Measurements from ENCODE around the gene ELMO1.

ELMO1 gene, protein sequence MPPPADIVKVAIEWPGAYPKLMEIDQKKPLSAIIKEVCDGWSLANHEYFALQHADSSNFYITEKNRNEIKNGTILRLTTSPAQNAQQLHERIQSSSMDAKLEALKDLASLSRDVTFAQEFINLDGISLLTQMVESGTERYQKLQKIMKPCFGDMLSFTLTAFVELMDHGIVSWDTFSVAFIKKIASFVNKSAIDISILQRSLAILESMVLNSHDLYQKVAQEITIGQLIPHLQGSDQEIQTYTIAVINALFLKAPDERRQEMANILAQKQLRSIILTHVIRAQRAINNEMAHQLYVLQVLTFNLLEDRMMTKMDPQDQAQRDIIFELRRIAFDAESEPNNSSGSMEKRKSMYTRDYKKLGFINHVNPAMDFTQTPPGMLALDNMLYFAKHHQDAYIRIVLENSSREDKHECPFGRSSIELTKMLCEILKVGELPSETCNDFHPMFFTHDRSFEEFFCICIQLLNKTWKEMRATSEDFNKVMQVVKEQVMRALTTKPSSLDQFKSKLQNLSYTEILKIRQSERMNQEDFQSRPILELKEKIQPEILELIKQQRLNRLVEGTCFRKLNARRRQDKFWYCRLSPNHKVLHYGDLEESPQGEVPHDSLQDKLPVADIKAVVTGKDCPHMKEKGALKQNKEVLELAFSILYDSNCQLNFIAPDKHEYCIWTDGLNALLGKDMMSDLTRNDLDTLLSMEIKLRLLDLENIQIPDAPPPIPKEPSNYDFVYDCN

DNA sequence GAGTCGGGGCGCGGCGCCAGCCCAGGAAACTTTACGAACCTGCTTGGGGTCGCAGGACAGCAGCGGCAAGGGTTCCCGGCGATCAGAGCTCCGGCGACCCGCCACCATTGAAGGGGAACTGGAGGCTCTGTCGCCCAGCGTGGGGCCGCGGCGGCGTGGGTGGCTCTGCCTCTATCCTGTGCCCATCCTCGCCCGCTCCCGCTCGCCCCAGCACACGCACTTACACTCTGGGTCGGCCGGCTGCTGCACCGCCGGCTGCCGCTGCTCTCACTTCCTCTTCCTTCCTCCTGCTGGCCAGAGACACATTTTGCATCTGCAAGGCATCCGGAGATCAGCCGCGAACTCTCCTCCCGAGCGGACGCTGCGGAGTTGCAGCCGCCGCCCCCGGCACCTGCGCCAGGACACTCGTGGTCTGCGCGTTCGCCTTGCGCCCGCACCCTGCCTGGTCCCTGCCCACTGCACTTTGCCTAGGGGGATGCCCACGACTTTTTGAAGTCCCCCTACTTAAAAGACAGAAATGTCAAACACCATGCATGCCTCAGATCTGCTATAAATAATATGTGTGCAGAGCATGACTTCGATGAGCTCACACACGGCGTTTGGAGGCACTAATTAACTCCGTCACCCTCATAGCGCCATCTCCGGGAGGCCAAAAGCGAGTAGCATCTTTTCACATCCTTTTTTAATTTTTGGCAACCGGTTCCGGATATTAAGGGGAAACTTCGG lies at the start of gene ELMO1:
ELMO1 (minus strand) TSS at position 229 of the 726 bp plus-strand sequence. CDS start 106,174 bp downstream, outside the sequence.
- in situ Hi-C loops (cut with HindIII; ENCODE audit: low pct_unique_long_range_greater_than_20kb, low sequenced_read_pairs) = no loop called here
- DNase-seq (ENCODE audit: low read depth in 1 of 2, low spot score in 1 of 2) = peak; percentile 47 to 63
- TF ChIP-seq JUND (IDR thresholded peaks at IDR 0.05; ENCODE audit: low read depth) = no peak

DNA sequence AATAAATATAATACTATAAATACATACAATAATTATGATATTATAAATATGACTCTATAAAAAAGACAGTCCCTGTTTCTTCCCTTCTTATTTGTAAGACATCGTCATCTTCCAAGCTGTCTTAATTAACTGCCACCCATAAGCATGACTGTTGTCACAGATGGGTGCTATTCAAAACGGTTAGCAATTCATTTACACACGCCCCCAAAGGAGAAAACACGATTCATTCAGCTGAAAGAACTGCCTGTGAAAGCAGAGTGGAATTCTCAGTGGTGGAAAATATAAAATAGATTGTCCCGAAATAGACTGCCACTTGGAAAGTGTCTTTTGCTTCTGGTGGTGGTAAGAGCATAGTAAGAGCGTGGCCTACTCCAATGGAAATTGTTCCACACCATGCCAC lies 48.9 kb upstream of the ELMO1 start:
- no peak for TF ChIP-seq JUND (IDR thresholded peaks at IDR 0.05; ENCODE audit: low read depth)
- in situ Hi-C loops (cut with HindIII; ENCODE audit: low pct_unique_long_range_greater_than_20kb, low sequenced_read_pairs) = no loop called here
- DNase-seq (ENCODE audit: low read depth in 1 of 2, low spot score in 1 of 2) = no peak

DNA sequence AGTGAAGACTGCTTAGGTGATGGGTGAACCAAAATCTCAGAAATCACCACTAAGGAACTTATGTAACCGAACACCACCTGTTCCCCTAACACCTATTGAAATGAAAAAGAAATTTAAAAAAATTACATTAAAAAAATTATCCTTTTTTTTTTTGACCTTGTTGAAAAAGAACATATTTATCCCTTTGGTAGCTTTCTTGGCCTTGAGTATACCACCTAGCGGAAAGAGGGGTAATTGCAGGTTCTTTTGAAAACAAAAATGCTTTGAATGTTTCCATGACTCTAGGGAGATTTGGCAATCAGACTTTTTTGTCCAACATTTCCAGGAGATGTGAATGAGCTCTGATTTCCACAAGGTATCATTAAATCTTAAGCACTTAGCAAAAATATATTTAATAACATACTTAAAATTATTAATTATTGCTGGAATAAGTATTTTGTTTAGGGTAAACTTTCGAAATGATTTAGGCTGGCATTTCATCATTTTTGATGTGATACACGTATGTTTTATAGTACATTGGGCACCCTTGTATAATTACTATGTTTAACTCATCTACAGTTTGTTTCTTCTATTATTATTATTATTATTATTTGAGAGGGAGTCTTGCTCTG lies 47.0 kb upstream of the ELMO1 start:
- DNase-seq (ENCODE audit: low read depth in 1 of 2, low spot score in 1 of 2) = peak in 1 of 2 experiments; percentile 54

DNA sequence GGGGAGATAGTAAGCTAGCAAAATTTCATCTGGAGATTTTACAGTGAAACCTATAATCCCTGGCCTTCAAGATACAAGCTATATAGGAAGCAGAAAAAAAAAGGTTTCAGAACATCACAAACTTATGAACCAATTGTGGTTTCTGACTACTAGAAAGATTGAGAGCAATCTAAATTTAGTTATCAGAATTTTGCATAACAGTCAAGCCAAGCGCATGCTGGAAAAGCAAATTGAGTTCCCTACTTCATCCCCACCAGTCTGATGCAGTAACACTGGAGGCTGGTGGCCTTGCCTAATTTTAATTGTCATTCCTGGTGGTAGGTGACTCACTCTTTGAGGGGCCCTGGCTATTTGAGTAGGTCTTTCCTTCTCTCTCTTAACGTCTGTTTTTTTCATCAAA lies 46.3 kb upstream of the ELMO1 start:
- no peak for DNase-seq (ENCODE audit: low read depth in 1 of 2, low spot score in 1 of 2)
- no peak for TF ChIP-seq JUND (IDR thresholded peaks at IDR 0.05; ENCODE audit: low read depth)
- in situ Hi-C loops (cut with HindIII; ENCODE audit: low pct_unique_long_range_greater_than_20kb, low sequenced_read_pairs) = no loop called here

More for the DNA sequence above, 47.0 kb upstream of the ELMO1 start:
- in situ Hi-C loops (cut with HindIII; ENCODE audit: low pct_unique_long_range_greater_than_20kb, low sequenced_read_pairs) = no loop called here
- no peak for TF ChIP-seq JUND (IDR thresholded peaks at IDR 0.05; ENCODE audit: low read depth)

DNA sequence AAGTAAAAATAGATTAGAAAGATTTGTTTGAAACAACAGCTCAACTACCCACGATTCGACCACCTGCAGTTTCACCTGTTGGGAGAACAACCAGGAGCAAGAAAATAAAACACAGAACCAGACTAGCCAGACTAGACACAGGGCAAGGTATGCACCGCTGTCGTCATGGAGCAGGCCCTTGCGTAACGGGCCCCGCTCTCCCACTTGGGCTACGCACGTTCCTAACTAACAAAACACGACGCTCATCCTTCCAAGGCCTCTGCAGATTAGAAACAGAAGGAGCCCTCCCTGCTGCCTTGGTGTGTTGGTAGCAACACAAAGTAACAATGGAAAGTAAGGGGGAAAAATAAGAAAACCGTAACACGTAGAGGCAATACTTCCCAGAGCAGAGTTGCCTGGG lies 45.1 kb upstream of the ELMO1 start:
- in situ Hi-C loops (cut with HindIII; ENCODE audit: low pct_unique_long_range_greater_than_20kb, low sequenced_read_pairs) = no loop called here
- no peak for TF ChIP-seq JUND (IDR thresholded peaks at IDR 0.05; ENCODE audit: low read depth)
- DNase-seq (ENCODE audit: low read depth in 1 of 2, low spot score in 1 of 2) = peak in 1 of 2 experiments; percentile 22

DNA sequence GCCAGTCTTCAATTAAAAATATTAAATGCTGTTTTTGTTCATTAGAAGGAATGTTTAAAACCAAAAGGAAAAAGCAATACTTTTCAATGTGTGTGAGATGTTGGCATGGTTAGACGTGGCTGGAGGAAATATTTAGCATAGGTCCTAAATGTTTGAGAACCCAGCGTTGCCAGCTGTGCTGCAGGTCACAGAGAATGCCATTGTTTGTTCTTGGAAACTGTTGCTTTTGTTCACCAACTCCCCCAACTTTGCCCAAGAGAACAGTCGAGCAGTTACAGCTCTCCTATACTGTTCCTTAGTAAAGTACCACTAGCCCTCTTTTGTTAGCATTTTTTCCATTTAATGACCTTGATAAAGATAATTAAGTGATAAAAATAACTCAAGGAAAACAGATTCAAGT lies 44.5 kb upstream of the ELMO1 start:
- DNase-seq (ENCODE audit: low read depth in 1 of 2, low spot score in 1 of 2) = no peak
- no peak for TF ChIP-seq JUND (IDR thresholded peaks at IDR 0.05; ENCODE audit: low read depth)
- in situ Hi-C loops (cut with HindIII; ENCODE audit: low pct_unique_long_range_greater_than_20kb, low sequenced_read_pairs) = no loop called here

DNA sequence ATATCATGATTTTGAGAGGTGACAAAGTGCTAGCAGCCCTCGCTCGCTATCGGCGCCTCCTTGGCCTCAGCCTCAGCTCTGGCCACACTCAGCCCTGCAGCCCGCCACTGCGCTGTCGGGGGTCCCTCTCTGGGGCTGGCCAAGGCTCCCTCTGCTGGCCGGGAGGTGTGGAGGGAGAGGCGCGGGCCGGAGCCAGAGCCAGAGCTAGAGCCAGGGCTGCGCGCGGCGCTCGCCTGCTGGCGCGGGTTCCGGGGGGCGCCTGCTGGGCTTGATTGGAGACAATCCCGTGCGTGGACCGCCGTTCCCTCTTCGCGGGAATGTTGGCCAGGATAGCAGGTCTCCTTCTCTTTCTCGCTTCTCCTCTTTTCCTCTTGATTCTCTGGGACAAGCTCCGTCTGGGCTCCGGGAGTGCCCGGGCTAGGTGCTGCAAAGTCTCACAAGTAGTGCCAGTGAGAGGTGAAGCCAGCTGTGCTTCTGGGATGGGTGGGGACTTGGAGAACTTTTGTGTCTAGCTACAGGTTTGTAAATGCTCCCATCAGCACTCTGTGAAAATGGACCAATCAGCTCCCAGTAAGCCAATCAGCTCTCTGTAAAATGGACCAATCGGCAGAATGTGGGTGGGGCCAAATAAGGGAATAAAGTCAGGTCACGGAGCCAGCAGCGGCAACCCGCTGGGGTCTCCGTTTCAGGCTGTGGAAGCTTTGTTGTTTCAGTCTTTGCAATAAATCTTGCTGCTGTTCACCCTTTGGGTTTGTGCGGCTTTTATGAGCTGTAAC lies 43.4 kb upstream of the ELMO1 start:
- peak in 1 of 2 experiments; percentile 25 for DNase-seq (ENCODE audit: low read depth in 1 of 2, low spot score in 1 of 2)
- in situ Hi-C loops (cut with HindIII; ENCODE audit: low pct_unique_long_range_greater_than_20kb, low sequenced_read_pairs) = no loop called here
- no peak for TF ChIP-seq JUND (IDR thresholded peaks at IDR 0.05; ENCODE audit: low read depth)

DNA sequence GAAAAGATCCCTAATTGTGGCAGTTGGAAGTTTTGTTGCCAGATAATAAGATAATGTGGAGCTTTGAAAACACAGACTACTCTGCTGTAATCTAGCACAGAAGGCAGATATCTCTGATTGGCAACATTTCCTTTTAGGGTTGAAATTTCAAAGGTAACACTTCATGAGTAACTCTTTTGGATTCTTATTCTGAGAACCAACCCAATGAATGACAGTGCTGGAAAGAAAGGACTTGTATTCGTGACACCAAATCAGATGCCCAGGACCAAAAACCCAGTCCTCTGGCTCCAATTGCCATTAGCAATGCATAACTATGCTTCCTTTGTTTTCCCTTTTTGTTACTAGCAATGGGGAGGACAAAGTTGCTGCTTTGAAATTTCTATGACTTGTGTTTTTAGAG lies 41.0 kb upstream of the ELMO1 start:
- no peak for DNase-seq (ENCODE audit: low read depth in 1 of 2, low spot score in 1 of 2)
- in situ Hi-C loops (cut with HindIII; ENCODE audit: low pct_unique_long_range_greater_than_20kb, low sequenced_read_pairs) = no loop called here
- TF ChIP-seq JUND (IDR thresholded peaks at IDR 0.05; ENCODE audit: low read depth) = no peak

DNA sequence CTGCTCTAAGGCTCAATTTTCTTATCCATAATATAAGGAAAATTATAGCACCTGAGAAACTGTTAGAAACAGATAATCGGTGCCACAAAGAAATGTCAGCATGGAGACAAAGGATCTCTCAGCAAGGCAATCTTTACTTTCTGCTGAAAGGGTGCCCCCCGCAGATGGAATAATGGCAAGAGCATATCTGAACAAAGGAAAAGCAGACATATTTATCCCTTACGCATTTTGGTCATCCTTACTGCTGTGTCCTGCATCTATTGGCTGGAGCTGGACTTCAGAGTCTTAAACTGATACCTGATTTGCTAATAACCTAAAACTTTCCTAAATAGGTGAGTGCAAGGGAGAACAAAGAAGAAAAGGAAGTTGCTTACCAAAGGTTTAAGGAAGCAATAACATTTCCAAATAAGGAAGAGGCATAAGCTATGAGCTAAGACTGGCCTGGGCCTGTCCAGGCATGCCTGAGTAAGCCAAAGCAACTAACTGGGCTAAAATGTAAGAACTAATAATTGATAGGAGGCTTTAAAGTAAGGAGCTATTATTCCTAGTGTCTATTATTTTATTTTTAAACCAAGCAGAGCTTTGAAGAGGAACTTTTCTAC lies 39.6 kb upstream of the ELMO1 start:
- DNase-seq (ENCODE audit: low read depth in 1 of 2, low spot score in 1 of 2) = no peak

DNA sequence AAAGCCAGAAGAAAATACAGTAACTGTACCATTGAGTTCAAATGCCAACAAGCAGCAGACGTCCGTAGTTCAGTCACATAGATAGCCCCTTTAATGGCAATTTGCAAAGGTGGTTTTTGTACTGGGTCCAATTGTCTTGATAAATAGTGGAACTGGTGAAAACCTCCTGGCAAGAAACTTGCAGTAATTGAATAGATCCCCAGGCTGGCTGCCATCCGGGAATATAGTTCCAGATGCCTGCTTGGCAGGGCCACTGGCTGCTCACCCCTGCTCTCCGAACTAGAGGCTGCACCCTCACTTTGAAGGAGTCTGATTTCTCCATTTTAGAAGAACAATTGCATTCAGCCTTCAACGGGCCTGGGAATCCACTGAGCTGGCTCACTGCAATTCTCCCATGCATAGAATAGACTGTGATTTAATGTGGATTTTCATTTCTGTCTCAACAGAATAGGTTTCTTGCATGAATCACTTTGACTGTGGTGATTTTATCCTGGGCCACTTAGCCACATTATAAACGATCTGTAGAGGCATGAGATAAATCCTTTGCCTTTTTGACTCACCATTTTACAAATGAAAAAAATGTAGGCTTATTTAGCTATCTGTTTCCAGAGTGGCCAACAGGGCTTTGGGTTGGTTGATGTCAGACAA lies 35.9 kb upstream of the ELMO1 start:
- TF ChIP-seq JUND (IDR thresholded peaks at IDR 0.05; ENCODE audit: low read depth) = no peak
- DNase-seq (ENCODE audit: low read depth in 1 of 2, low spot score in 1 of 2) = no peak
- in situ Hi-C loops (cut with HindIII; ENCODE audit: low pct_unique_long_range_greater_than_20kb, low sequenced_read_pairs) = no loop called here

More for the DNA sequence above, 39.6 kb upstream of the ELMO1 start:
- in situ Hi-C loops (cut with HindIII; ENCODE audit: low pct_unique_long_range_greater_than_20kb, low sequenced_read_pairs) = no loop called here
- no peak for TF ChIP-seq JUND (IDR thresholded peaks at IDR 0.05; ENCODE audit: low read depth)

DNA sequence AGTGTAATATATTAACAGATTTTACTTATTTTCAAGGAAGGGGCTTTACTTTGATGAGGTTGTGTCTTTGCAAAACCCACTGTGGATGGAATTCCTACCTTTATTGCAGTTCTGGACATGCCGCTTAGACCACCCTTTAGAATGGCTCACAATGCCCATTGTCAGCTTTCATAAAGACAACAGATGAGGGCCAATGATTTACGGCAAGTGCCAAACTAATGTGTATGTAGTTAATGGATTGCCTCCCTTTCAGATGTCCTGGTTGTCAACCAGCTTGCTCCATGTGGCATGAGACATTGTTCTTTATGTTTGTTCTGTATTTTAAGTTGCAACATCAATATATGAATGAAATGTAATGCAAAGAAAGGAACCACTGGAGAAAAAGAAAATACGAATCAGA lies 35.0 kb upstream of the ELMO1 start:
- DNase-seq (ENCODE audit: low read depth in 1 of 2, low spot score in 1 of 2) = no peak
- in situ Hi-C loops (cut with HindIII; ENCODE audit: low pct_unique_long_range_greater_than_20kb, low sequenced_read_pairs) = no loop called here
- no peak for TF ChIP-seq JUND (IDR thresholded peaks at IDR 0.05; ENCODE audit: low read depth)
